Endothelial cell of umbilical vein (primary cell): ENCODE data around the gene GRIFIN. TPM values are rescaled to one million over a fixed set of nuclear protein-coding genes. Genes with fewer than 3 reads are reported as not detected.

Experiments
- BruUV-seq: library from RNA; stranded (reverse); fragments of 400-500 nt; replicated peaks from 2 replicates; lab custom pipeline; 2021; lab: Mats Ljungman, UMichigan
- CTCF ChIA-PET: fragments of 300-600, 350-600 bp; sonication (Branson Sonifier 250); formaldehyde crosslinking; loops from one replicate; lab custom pipeline; 2021; ENCODE audit warnings: antibody characterized with exemption, inconsistent platforms; lab: Charles Lee
- POLR2A ChIA-PET: fragments of 300-600, 350-600 bp; sonication (Branson Sonifier 250); formaldehyde crosslinking; loops from one replicate; lab custom pipeline; 2021; ENCODE audit warnings: antibody characterized with exemption, inconsistent platforms; lab: Charles Lee
- DNase-seq: peaks from one replicate; pipeline ENCODE4 v3.0.0-alpha.2; 2011; ENCODE audit warnings: low read depth, low spot score
- FAIRE-seq: peaks from 2 replicates; lab custom pipeline; 2011; peaks lifted over from hg19 to GRCh38; lab: Jason Lieb, UNC
- H2AFZ ChIP-seq: 2 replicates; pipeline ENCODE4 v1.6.0; 2012; ENCODE audit warnings: low read depth, low read length, control low read depth, inconsistent platforms
- H3K27ac ChIP-seq: 2 replicates; pipeline ENCODE4 v1.5.1; 2011; ENCODE audit warnings: low read depth, mild to moderate bottlenecking, control low read depth, low read length, moderate library complexity; ENCODE audit not compliant: insufficient read depth
- H3K27me3 ChIP-seq, 2 experiments: 2 replicates each; pipeline versions ENCODE4 v1.6.0 to v1.6.1; 2011; ENCODE audit warnings: low read length in 2 of 2, mixed read lengths in 1 of 2; ENCODE audit not compliant: control insufficient read depth in 2 of 2, insufficient read depth in 2 of 2
- H3K36me3 ChIP-seq, 2 experiments: 2 replicates in 1 of 2; 3 replicates in 1 of 2; pipeline ENCODE4 v1.5.1; 2011; ENCODE audit warnings: low read length in 2 of 2, mild to moderate bottlenecking in 1 of 2, moderate library complexity in 1 of 2; ENCODE audit not compliant: control insufficient read depth in 2 of 2, insufficient read depth in 2 of 2; ENCODE audit errors: extremely low read depth in 1 of 2
- H3K4me1 ChIP-seq: 3 replicates; pipeline ENCODE4 v1.5.1; 2011; ENCODE audit warnings: mild to moderate bottlenecking, low read length; ENCODE audit not compliant: control insufficient read depth, insufficient read depth; ENCODE audit errors: extremely low read depth
- H3K4me2 ChIP-seq: 2 replicates; pipeline ENCODE4 v1.6.1; 2011; ENCODE audit warnings: low read length, control low read depth, mixed read lengths; ENCODE audit not compliant: insufficient read depth
- H3K4me3 ChIP-seq, 3 experiments: fragments of 200-600 bp in 1 of 3; sonication (generic), shearing (Covaris generic) in 1 of 3; replicated peaks in 1 of 3; 2 replicates each; pipeline ENCODE4 v1.5.1; 2011 to 2016; ENCODE audit warnings: control low read depth in 3 of 3, low read length in 3 of 3, mild to moderate bottlenecking in 2 of 3, inconsistent platforms in 1 of 3, low read depth in 1 of 3, moderate library complexity in 1 of 3; ENCODE audit not compliant: insufficient read depth in 1 of 3
- H3K79me2 ChIP-seq: 2 replicates; pipeline ENCODE4 v1.6.0; 2012; ENCODE audit warnings: low read length, inconsistent platforms; ENCODE audit not compliant: control insufficient read depth, insufficient read depth
- H3K9ac ChIP-seq: replicated peaks from 2 replicates; pipeline ENCODE3; 2011; ENCODE audit warnings: low read length, control low read depth; ENCODE audit not compliant: insufficient read depth; ENCODE audit errors: extremely low read depth
- H3K9me1 ChIP-seq: replicated peaks from 3 replicates; pipeline ENCODE4 v1.6.0; 2011; ENCODE audit warnings: mild to moderate bottlenecking, low read length; ENCODE audit not compliant: control insufficient read depth, insufficient read depth; ENCODE audit errors: extremely low read depth
- H3K9me3 ChIP-seq: replicated peaks from 2 replicates; pipeline ENCODE4 v1.5.1; 2012; ENCODE audit warnings: low read length, inconsistent platforms; ENCODE audit not compliant: control insufficient read depth, insufficient read depth
- H4K20me1 ChIP-seq: replicated peaks from 2 replicates; pipeline ENCODE3; 2011; ENCODE audit warnings: mild to moderate bottlenecking, low read length; ENCODE audit not compliant: control insufficient read depth, insufficient read depth; ENCODE audit errors: extremely low read depth
- CTCF ChIP-seq, 2 donors: IDR thresholded peaks; 1 replicate in 1 of 2; 2 replicates in 1 of 2; pipeline ENCODE4 v1.5.1; 2011; ENCODE audit warnings: low read length in 2 of 2, mild to moderate bottlenecking in 2 of 2, moderate library complexity in 2 of 2, control low read depth in 1 of 2, inconsistent platforms in 1 of 2, low read depth in 1 of 2; ENCODE audit not compliant: insufficient read depth in 1 of 2; ENCODE audit errors: extremely low read depth in 1 of 2
- EZH2 ChIP-seq: IDR thresholded peaks from 2 replicates; pipeline ENCODE4 v1.6.1; 2012; ENCODE audit warnings: borderline replicate concordance, low read depth, mild to moderate bottlenecking, moderate library complexity, low read length, inconsistent platforms; ENCODE audit not compliant: severe bottlenecking
- FOS ChIP-seq: IDR thresholded peaks from 2 replicates; pipeline ENCODE4 v1.6.1; 2011; ENCODE audit warnings: mild to moderate bottlenecking, low read length, moderate library complexity, borderline replicate concordance; ENCODE audit not compliant: insufficient read depth
- GATA2 ChIP-seq: IDR thresholded peaks from 2 replicates; pipeline ENCODE4 v1.7.0; 2011; ENCODE audit warnings: low read depth, mild to moderate bottlenecking, moderate library complexity, mixed read lengths, low read length; ENCODE audit not compliant: insufficient read length, insufficient read depth
- JUN ChIP-seq: IDR thresholded peaks from 2 replicates; pipeline ENCODE4 v1.6.1; 2011; ENCODE audit warnings: borderline replicate concordance, low read depth; ENCODE audit not compliant: insufficient read length, insufficient read depth
- MYC ChIP-seq: IDR thresholded peaks from one replicate; pipeline ENCODE4 v1.6.1; 2011; ENCODE audit warnings: mild to moderate bottlenecking, low read depth, low read length
- POLR2A ChIP-seq: IDR thresholded peaks from 2 replicates; pipeline ENCODE4 v1.6.1; 2012; ENCODE audit warnings: low read depth, mild to moderate bottlenecking, control low read depth, low read length
- POLR2AphosphoS5 ChIP-seq: IDR thresholded peaks from 2 replicates; pipeline ENCODE4 v1.6.1; 2012; ENCODE audit warnings: low read depth, mild to moderate bottlenecking, control low read depth, low read length, moderate library complexity; ENCODE audit not compliant: insufficient read depth
- dilution Hi-C: fragments of 300-500 bp; cut with MboI; formaldehyde crosslinking; loops from one replicate; pipeline ENCODE4 v1.15.0; 2019; ENCODE audit warnings: low sequenced_read_pairs; ENCODE audit not compliant: extremely low pct_ligation_motif_present
- intact Hi-C: fragments of 100-400 bp; cut with micrococcal nuclease; formaldehyde crosslinking; loops from one replicate; pipeline ENCODE4 v1.10.0; 2022
- polyA plus RNA-seq, 4 experiments: library from polyadenylated mRNA; depleted of rRNA in 3 of 4; stranded (reverse) in 3 of 4; unstranded in 1 of 4; fragments of >200 nt; gene quantifications; 2 replicates each; pipeline versions ENCODE4 v1.2.1 to v1.2.3, GENCODE V29; 2011 to 2012; ENCODE audit warnings: missing spikeins in 1 of 4
- total RNA-seq: library from RNA; stranded (reverse); gene quantifications from 2 replicates; pipeline ENCODE4 v1.2.3, GENCODE V29; 2021
- TF ChIP-seq, protein P1 (sequence below): IDR thresholded peaks from 2 replicates; pipeline ENCODE4 v1.6.1; 2011; ENCODE audit not compliant: insufficient read depth, insufficient read length

GRIFIN gene
- total and polyA plus RNA-seq, 2 donors (not counting 3 experiments of a cell fraction or from before 2014, with no cell fraction given), result not detected

DNA sequence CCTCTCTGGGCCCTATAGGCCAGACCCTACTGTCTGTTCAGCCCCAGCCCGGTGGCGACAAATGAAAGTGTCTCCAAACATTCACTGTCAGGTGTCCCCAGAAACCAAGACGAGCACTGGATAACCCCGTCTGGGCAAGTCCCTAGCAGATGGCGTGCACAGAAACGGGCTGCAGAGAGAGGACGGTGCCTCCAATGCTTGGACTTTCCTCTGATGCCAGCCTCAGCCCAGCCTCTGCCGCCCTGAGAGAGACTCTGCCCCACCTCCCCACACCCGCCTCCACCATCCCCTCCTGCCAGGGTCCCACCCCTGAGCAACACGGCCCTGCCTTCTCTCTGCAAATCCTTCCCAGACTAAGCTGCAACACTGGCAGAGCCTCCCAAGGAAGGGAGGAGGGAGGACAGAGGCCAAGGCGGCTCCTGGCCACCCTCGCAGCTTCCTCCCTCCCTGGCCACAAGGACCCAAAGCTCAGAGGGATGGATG is 36.0 kb upstream of the GRIFIN start:
- H3K9ac ChIP-seq, result no peak overlapping the region
- H3K9me1 ChIP-seq, result no peaks in the 10 kb centered on the region
- no peak for DNase-seq
- ChIA-PET CTCF (interaction anchor here (0.6 kb wide), 1 partner anchor 43 kb away, joined by 3 read pairs; the partner anchor contains the start of gene BRAT1), POLR2A (no interaction called here)
- no peaks in the 10 kb centered on the region for H3K79me2 ChIP-seq
- no peaks in the 10 kb centered on the region for H3K27me3 ChIP-seq
- no peak overlapping the region for H3K27ac ChIP-seq
- no peak overlapping the region for H3K4me3 ChIP-seq
- no TSS peak for BruUV-seq
- H3K4me2 ChIP-seq, result no peak overlapping the region
- intact Hi-C loops (no loop called here), dilution Hi-C loops (no loop called here)
- no peaks in the 10 kb centered on the region for H3K9me3 ChIP-seq
- no peak for FAIRE-seq
- no peak overlapping the region for H2AFZ ChIP-seq
- no peaks in the 10 kb centered on the region for H4K20me1 ChIP-seq
- TF ChIP-seq JUN (no peak), POLR2AphosphoS5 (no peak), FOS (no peak), CTCF (IDR thresholded peaks at IDR 0.05; ENCODE audit: extremely low read depth in 1 of 2, insufficient read depth in 1 of 2, low read depth in 1 of 2, low read length in 2 of 2) (no peak), GATA2 (no peak), POLR2A (no peak), EZH2 (no peak), MYC (no peak)
- TF ChIP-seq, protein P1, sequence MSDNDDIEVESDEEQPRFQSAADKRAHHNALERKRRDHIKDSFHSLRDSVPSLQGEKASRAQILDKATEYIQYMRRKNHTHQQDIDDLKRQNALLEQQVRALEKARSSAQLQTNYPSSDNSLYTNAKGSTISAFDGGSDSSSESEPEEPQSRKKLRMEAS, result no peak
- peaks cover 20% of the 10 kb centered on the region for H3K4me1 ChIP-seq
- no peaks in the 10 kb centered on the region for H3K36me3 ChIP-seq
